Left lung (tissue), 10 donors: ENCODE data around the gene TWNK. TPM values are rescaled to one million over a fixed set of nuclear protein-coding genes. Genes with fewer than 3 reads are reported as not detected.
"Not testable (repeated sequence)": the region's sequence is repeated elsewhere in the genome, so short reads cannot be mapped to it uniquely, and the experiment has no call there.

Experiments used
- ATAC-seq: fragments of 200-7000 bp; cut with Tn5 transposase; one replicate; pipeline ENCODE4 v1.9.1; 2020; ENCODE audit warnings: moderate library complexity
- DNase-seq, 4 donors: peaks; one replicate each; pipeline ENCODE4 v3.0.0-alpha.2; 2013 to 2020
- H3K27ac ChIP-seq, 2 donors: fragments of 200-600 bp; sonication (generic) in 1 of 2; one replicate each; pipeline versions ENCODE4 v1.5.0 to v1.8.0; 2020 to 2021
- H3K27me3 ChIP-seq, 2 donors: fragments of 200-600 bp; sonication (generic) in 1 of 2; one replicate each; pipeline versions ENCODE4 v1.5.0 to v1.8.0; 2020 to 2021
- H3K36me3 ChIP-seq, 2 donors: fragments of 200-600 bp; sonication (generic) in 1 of 2; one replicate each; pipeline versions ENCODE4 v1.5.0 to v1.8.0; 2020 to 2021
- H3K4me1 ChIP-seq, 2 donors: fragments of 200-600 bp; one replicate each; pipeline ENCODE4 v1.8.0; 2021
- H3K4me3 ChIP-seq, 2 donors: fragments of 200-600 bp; sonication (generic) in 1 of 2; one replicate each; pipeline versions ENCODE4 v1.5.0 to v1.8.0; 2020 to 2021; ENCODE audit warnings: mild to moderate bottlenecking in 1 of 2
- H3K9me3 ChIP-seq, 2 donors: fragments of 200-600 bp; sonication (generic) in 1 of 2; one replicate each; pipeline versions ENCODE4 v1.5.0 to v1.8.0; 2020 to 2021
- CTCF ChIP-seq, 2 donors: fragments of 200-600 bp; sonication (generic) in 1 of 2; IDR thresholded peaks; one replicate each; pipeline versions ENCODE4 v1.5.0 to v1.8.0; 2021; ENCODE audit warnings: antibody characterized with exemption in 2 of 2
- intact Hi-C, 2 donors: fragments of 100-400 bp; cut with DNase I; formaldehyde crosslinking; loops; one replicate each; pipeline versions ENCODE4 v1.11.2 to v1.14.2; 2022
- polyA plus RNA-seq, 6 donors: library from polyadenylated mRNA; unstranded; fragments of 120-200 nt; gene quantifications; one replicate each; pipeline ENCODE4 v1.2.1, GENCODE V29; 2013; ENCODE audit not compliant: insufficient read length in 6 of 6
- total RNA-seq, 2 donors: library from RNA; stranded (reverse); fragmentation: NEBNext Ultra II Directional; extraction: Animal tissue kit (Norgen Biotek cat#: 25700); gene quantifications; one replicate each; pipeline ENCODE4 v1.2.1, GENCODE V29; 2021
- donor health status: DM: no; HTN: yes; CAD: no.
- donor health status: DM: no; HTN: no; CAD: no.

TWNK gene
- total and polyA plus RNA-seq, 8 donors: 3.4 to 12.5 (median 10.3) TPM

GRCh38 chr10:100972904-100973535 lies 14.3 kb upstream of the TWNK start:
- H3K36me3 ChIP-seq: no peaks in the 10 kb centered on the region
- no peak overlapping the region for H3K4me3 ChIP-seq
- no peaks in the 10 kb centered on the region for H3K9me3 ChIP-seq
- no peak for TF ChIP-seq CTCF (IDR thresholded peaks at IDR 0.05)
- peaks cover 0 to 15% of the 10 kb centered on the region in 2 donors for H3K27me3 ChIP-seq
- DNase-seq: no peak
- peaks cover 5 to 15% of the 10 kb centered on the region in 2 donors for H3K4me1 ChIP-seq
- H3K27ac ChIP-seq: no peak overlapping the region
- ATAC-seq: no peak
- intact Hi-C loops: no loop called here

GRCh38 chr10:100975397-100975796 lies 11.9 kb upstream of the TWNK start:
- intact Hi-C loops, H3K27me3 ChIP-seq, ATAC-seq: not testable (repeated sequence)

GRCh38 chr10:100976906-100977305 lies 10.4 kb upstream of the TWNK start:
- Histone ChIP-seq H3K27me3 (no peaks in the 10 kb centered on the region), H3K4me3 (no peak overlapping the region), H3K27ac (no peak overlapping the region), H3K9me3 (no peaks in the 10 kb centered on the region), H3K36me3 (peaks cover 0 to 33% of the 10 kb centered on the region in 2 donors), H3K4me1 (no peaks in the 10 kb centered on the region)
- intact Hi-C loops: no loop called here
- ATAC-seq: no peak
- no peak for TF ChIP-seq CTCF (IDR thresholded peaks at IDR 0.05)
- DNase-seq: no peak

More at GRCh38 chr10:100975397-100975796, 11.9 kb upstream of the TWNK start:
- H3K36me3 ChIP-seq: peaks cover 0 to 20% of the 10 kb centered on the region in 2 donors
- not testable (repeated sequence) for H3K27ac ChIP-seq, H3K9me3 ChIP-seq, H3K4me3 ChIP-seq, H3K4me1 ChIP-seq, DNase-seq

- DNase-seq: no peak
- intact Hi-C loops: no loop called here
- Histone ChIP-seq H3K27me3 (no peaks in the 10 kb centered on the region), H3K4me1 (no peaks in the 10 kb centered on the region), H3K4me3 (no peak overlapping the region), H3K9me3 (no peaks in the 10 kb centered on the region), H3K36me3 (peaks cover 0 to 38% of the 10 kb centered on the region in 2 donors), H3K27ac (no peak overlapping the region)
- ATAC-seq: no peak
- TF ChIP-seq CTCF (IDR thresholded peaks at IDR 0.05): no peak
Observed at GRCh38 chr10:100977436-100977835, 9.9 kb upstream of the TWNK start.

- H3K4me1 ChIP-seq: no peaks in the 10 kb centered on the region
- no peaks in the 10 kb centered on the region for H3K9me3 ChIP-seq
- intact Hi-C loops: no loop called here
- no peak for TF ChIP-seq CTCF (IDR thresholded peaks at IDR 0.05)
- no peak overlapping the region for H3K4me3 ChIP-seq
- H3K27ac ChIP-seq: no peak overlapping the region
- H3K27me3 ChIP-seq: no peaks in the 10 kb centered on the region
- DNase-seq (no peak), ATAC-seq (no peak)
- H3K36me3 ChIP-seq: peaks cover 0 to 45% of the 10 kb centered on the region in 2 donors
Observed at GRCh38 chr10:100978121-100978900, 9.0 kb upstream of the TWNK start.
